NCI-H146 (cell line): Measurements from ENCODE around the gene IGIP.
A peak's percentile ranks its signal among the peaks of the same experiment; 100 is the strongest.

Experiments
- DNase-seq: peaks from one replicate; lab custom pipeline; 2025; lab: John Stamatoyannopoulos, UW

The IGIP gene

DNA sequence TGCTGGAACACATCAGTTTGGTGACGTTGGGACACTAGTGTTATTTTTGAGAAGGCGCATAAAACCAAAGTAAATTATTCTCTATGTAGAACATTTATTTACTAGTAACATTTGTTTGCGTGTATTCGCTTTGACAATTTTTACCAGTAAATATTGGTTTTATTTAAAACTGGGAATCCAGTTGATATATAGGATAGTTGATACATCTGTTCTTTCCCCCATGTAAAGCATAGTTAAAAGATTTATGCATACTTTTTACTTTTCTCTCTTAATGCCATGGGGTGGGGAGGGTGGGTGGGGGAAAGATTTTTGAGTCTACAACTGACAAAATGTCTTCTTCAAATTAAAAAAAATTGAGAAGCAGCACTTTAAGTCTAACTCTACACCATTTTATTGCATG, at the start of gene IGIP:
Gene IGIP, plus strand, starts transcription at position 301 of the 400 bp plus-strand sequence. CDS start 2,540 bp downstream, outside the sequence.
- DNase-seq: no peak

DNA sequence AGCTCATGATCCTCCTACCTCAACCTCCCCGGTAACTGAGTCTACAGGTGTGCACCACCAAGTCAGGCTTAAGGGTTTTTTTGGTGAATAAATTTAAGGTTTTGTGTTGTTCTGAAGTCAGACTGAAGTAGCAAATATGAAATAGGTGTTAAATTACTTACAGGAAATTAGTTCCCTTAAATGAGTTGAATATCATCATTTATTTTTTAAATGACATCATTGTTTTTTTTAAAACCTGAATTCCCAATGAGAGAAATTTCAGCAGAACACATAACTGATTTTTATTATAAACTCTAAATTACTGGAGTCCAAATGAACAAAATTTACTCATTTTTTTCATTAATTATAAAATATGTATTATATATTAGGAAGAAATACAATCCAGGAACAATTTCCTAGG, 49.6 kb upstream of the IGIP start:
- DNase-seq: no peak

DNA sequence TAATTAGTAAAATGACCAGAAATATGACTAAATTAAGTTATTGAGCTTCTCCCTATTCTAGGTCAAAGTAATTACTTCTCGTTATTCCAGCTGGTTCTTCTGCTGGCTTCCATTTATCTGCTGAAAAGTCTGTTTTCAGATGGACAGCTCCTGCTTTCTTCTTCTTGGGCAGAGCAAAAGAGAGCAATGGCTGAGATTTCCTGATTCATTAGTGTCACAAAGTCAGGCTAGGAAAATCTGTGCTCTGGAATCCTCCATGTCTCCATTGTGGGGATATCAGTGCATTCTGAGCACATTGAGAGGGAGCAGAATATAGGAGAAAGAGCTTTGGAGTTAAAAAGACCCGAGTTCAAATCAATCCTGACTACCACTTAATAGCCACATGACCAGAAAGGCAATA, 48.9 kb upstream of the IGIP start:
- no peak for DNase-seq

- DNase-seq: no peak
These were observed 42.6 kb upstream of the IGIP start for GRCh38 chr5:140083120-140083519.

- DNase-seq: no peak
These were observed 42.1 kb upstream of the IGIP start for GRCh38 chr5:140083650-140084049.

GRCh38 chr5:140084541-140084940, 41.2 kb upstream of the IGIP start:
- no peak for DNase-seq

DNA sequence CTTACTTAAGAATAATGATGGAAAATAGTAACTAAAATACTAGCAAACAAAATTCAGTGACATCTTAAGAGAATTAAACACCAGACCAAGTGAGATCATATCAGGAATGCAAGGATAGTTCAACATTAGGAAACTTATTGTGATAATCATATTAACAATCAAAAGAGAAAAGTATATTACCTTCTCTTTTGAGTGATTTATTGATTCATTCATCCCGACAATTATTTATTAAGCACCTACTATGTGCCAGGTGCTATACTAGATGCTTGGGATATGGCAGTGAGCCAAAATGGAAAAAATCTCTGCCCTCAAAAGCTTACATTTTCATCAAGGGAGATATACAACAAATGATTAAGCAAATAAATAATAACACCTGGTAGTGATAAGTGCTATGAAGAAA, 35.5 kb upstream of the IGIP start:
- DNase-seq: no peak

DNA sequence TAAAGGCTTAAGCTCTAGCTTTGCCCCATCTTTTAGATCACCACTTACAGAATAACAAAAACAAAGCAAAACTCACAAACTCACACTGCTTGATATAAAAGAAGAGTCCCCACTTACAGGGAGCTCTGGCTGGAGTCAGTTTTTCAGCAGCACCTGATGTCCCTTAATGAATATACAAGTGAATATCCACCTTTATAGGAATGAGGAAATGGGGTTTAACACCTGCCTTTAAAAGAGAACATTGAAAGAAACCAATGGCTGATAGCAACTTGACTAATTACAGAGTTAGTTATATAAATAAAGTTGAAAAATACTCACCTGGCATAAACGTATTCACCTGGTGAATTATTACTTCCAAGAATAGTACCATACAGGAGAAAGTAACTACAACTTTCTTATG, 32.6 kb upstream of the IGIP start:
- no peak for DNase-seq

DNA sequence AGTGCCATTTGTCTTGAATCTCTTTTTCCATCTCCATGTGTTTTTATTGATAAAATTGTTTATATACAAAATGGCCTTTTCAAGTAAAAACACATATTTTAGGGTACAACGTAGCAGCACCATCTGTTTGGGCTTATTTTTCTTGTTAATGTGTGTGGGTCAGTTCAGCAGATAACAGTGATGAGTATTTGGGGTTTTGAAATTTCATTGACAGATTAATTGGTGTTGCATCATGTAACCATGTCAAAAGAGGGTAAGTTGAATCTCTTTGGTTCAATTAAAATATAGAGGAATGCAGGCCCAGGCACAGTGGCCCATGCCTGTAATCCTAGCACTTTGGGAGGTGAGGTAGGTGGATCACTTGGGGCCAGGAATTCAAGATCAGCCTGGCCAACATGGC, 31.9 kb upstream of the IGIP start:
- no peak for DNase-seq

DNA sequence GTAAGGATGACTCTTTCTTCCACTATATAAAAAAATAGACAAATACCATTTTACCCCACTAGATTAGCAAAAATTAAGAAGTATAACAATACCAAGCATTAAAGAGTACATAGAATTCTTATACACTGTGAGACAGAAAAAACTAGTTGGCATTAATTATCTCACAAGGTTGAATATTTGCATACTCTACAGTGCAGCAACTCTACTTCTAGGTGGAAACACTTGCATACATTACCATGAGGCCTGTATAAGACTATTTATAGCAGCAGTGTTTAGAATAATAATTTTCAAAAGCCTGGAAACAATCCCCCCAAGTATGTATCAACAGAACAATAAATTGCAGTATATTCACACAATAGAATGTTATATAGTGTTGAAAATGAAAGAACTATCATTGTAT, 30.8 kb upstream of the IGIP start:
- no peak for DNase-seq

- DNase-seq: no peak
These were observed 24.6 kb upstream of the IGIP start for GRCh38 chr5:140101179-140101578.

GRCh38 chr5:140103154-140103553, 22.6 kb upstream of the IGIP start:
- DNase-seq: no peak

DNA sequence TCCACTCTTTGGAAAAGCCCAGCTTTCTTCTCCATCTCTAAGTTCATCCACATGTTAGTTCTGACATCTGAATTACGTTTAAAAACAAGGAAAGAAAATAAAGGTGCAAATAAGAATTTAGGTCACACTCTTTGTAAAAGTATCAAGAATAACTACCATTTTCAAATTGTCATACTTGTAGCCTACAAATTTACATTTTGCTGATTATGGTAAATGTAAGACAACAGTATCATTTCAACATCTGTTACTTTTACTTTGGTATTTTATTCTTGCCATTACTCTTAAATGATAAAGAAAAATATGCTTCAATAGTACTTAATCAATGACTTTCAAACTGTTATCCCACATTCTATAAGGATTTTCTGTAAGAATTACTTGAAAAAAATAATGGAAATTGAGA, 21.6 kb upstream of the IGIP start:
- no peak for DNase-seq

- DNase-seq: no peak
These were observed 19.6 kb upstream of the IGIP start for GRCh38 chr5:140106101-140106500.

- DNase-seq: no peak
These were observed 18.9 kb upstream of the IGIP start for GRCh38 chr5:140106805-140107311.

DNA sequence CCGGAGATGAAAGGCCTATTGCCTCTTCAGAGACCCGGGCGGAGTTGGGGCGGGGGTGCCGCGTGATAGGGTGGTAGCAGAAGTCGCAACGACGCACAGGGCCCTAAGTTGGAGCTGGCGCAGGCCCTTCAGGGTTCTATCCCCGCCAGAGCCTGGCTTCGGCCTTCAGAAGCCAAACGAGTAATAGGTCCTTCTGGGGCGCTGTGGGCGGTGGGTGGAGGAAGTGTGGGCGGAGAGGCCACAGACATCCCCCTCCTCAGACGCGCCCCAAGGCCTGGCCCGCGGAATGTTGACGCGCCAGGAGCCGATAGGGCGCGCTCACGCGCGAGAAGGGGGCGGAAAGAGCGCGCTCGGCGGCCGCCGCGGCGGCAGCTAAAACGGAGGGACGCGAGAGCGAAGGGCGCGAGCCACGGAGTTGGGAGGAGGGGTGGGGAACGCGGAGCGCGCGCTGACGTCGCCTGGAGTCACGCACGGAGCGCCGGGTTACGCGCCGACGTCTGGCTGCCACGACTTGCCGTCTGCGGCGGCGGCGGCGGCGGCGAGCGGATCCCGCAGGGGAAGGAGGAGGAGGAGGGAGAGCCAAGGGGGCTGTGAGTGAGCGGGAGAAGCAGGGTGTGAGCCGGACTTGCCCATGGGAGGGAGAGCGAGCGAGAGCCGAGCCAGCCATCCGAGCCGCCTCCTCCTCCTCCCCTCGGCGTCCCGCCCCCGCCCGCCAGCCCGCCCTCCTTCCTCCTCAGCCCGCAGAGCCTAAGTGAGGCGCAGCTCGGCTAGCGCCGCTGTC, 18.2 kb upstream of the IGIP start:
- peak; percentile 90 for DNase-seq

GRCh38 chr5:140108093-140109017, 17.4 kb upstream of the IGIP start:
- no peak for DNase-seq

DNA sequence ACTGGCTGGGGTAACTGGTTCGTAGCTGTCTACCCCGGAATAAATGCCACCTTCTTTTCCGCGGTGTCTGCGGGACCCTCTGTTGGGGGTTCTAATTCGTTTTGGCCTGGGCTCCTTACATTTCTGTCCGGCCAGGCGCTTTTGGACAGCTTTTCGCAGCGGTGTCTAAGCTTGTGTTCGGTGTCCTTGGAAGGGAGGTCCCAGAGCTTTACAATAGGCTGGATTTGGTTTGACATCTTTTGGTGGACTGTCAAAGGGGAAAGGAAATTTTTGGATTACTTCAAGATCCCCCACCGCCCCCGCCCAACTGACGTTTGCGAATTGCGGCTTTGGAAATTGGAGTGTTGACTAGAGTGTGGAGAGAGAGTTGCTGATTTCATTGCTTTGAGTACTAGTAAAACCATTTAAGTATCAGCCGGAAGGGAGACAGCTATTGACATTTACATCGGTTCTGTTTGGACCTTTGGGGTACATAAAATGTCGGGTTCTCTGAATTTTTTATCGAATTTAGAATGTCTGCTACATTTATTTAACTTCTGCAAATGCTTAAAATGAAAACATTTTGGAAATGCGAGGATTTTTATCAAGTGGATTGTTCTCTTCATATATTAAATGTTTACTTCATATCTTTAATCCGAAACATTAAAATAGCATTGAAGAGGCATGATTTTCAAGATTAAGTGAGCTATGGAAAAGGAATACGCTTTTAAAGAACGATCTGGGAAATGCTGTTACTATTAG, 16.5 kb upstream of the IGIP start:
- DNase-seq: no peak

DNA sequence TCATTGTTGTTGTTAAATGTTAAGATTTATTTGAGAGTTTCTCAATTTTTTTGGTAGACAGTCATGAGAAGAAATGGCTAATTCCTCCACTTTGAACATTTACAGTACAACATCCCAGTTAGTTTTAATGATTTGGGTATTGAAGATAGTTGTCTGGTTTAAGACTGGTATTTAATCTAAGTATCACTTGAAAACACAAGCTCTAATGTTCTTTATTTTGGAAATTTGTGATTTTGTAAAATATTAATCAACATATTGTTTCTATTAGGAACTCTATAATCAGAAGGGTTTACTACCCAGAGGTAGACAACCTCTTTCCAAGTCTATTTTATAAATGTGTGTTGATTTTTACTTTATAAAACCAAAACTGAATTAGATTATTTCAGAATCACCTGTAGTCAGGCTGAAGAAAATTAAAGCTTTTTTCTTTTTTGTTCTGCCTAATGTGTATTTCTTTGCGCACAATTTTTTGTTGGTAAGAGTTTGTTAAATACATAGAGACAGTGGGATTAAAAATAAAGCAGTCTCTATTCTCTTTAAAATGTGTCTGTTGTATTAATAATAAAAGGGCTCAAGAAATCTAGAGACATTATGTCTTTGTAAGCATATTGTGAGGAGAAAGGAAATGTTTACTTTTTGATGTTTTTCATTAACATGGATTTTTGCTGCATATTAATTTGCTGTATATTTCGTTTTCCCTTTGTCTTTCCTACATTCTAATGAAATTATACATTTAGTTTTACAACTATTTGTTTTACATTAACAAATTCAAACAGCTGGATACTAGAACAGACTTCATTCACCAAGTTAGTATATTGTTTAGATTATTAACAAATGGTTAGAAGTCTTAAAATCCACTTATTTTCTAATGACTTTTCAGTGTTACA, 15.7 kb upstream of the IGIP start:
- DNase-seq: no peak

DNA sequence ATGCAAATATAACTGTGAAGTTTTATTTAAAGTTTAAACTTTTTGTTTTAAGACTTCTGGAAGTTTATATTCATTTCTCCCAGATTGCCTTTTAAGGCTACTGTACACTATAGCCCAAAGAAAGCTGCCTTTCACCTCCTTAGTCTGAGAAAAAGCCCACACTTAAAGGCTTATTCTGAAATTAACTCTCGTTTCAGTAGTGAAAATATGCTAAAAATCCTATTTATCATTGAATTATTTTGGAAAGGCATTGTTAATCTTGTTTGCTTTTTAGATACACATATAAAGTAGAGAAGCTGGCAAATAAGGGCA, 15.1 kb upstream of the IGIP start:
- DNase-seq: no peak
